Choroid plexus epithelial cell (primary cell): ENCODE measurements around the gene ADI1.

ENCODE experiments used
- DNase-seq: peaks from one replicate; pipeline ENCODE4 v3.0.0-alpha.2; 2010; ENCODE audit warnings: low read depth
- H3K4me3 ChIP-seq: 2 replicates; pipeline ENCODE4 v1.5.1; 2011; ENCODE audit warnings: low read depth, mild to moderate bottlenecking, control low read depth, low read length, moderate library complexity
- TF ChIP-seq, protein P1 (sequence below): conservative IDR thresholded peaks from 2 replicates; pipeline ENCODE4 v1.5.1; 2011; ENCODE audit warnings: low read depth, mild to moderate bottlenecking, control low read depth, inconsistent platforms, low read length, moderate library complexity

ADI1 gene

DNA sequence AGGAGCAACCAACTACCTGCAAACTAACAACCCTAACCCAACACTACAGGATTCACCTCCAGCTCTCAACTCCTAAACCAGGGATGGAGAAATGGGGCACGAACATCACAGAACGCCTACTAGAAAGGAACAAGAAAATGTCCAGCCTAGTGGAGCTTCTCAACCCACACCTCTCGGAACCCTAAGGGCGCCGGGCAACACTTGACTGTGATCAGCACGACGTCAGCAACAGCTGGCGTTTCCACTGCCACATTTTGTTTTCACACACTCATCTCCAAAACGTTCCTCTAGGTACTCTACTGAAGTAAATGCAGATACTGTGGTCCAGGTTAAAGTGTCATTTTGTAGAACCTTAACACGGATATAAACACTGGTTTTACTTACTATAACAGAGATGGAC lies 34.6 kb upstream of the ADI1 start:
- no peak overlapping the region for H3K4me3 ChIP-seq
- DNase-seq = no peak
- TF ChIP-seq, protein P1, sequence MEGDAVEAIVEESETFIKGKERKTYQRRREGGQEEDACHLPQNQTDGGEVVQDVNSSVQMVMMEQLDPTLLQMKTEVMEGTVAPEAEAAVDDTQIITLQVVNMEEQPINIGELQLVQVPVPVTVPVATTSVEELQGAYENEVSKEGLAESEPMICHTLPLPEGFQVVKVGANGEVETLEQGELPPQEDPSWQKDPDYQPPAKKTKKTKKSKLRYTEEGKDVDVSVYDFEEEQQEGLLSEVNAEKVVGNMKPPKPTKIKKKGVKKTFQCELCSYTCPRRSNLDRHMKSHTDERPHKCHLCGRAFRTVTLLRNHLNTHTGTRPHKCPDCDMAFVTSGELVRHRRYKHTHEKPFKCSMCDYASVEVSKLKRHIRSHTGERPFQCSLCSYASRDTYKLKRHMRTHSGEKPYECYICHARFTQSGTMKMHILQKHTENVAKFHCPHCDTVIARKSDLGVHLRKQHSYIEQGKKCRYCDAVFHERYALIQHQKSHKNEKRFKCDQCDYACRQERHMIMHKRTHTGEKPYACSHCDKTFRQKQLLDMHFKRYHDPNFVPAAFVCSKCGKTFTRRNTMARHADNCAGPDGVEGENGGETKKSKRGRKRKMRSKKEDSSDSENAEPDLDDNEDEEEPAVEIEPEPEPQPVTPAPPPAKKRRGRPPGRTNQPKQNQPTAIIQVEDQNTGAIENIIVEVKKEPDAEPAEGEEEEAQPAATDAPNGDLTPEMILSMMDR = no peak

DNA sequence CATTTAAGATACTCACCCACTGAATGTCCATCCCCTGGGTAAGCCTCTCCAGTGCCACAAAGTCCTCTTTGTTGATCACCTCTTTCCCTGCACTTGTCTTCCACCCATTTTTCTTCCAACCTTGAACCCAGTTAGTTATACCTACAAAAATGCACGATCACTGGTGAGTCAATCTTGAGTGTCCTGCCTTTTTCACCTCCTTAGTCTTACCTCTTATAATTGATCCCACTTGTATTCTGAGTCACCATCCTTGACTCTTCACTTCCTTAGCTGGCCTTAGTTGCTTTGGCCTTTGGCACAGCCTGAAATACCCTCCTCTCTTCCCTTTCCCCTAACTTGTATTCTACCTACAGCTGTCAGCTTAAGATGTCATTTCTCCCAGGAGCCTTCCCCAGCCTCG lies 28.6 kb upstream of the ADI1 start:
- TF ChIP-seq, protein P1 = no peak
- no peak overlapping the region for H3K4me3 ChIP-seq
- no peak for DNase-seq

- TF ChIP-seq, protein P1 = no peak
- no peak overlapping the region for H3K4me3 ChIP-seq
- DNase-seq = no peak
Measured at GRCh38 chr2:3545788-3546478, 26.6 kb upstream of the ADI1 start.

- TF ChIP-seq, protein P1 = no peak
Measured at GRCh38 chr2:3543023-3543683, 23.8 kb upstream of the ADI1 start.

DNA sequence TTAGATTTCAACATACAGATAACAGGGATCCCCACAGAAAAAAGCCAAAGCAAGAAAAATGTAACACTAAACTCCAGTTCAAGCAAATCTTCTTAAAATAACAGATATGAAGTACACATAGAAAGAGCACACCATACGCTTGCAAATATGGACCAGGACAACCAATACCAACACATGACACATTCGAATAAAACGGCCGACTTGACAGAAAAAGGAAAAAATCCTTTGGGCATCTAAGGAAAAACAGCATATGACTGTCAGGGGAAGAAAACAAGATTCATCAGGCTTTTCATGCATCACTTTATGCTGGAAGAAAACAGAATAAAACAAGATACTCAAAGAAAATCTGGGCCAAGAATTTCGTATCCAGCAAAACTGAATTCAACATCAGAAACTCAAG lies 22.8 kb upstream of the ADI1 start:
- no peak overlapping the region for H3K4me3 ChIP-seq
- TF ChIP-seq, protein P1 = no peak
- DNase-seq = no peak

More at GRCh38 chr2:3543023-3543683, 23.8 kb upstream of the ADI1 start:
- H3K4me3 ChIP-seq = no peak overlapping the region
- no peak for DNase-seq

- DNase-seq = no peak
- TF ChIP-seq, protein P1 = peak; percentile 20
Measured at GRCh38 chr2:3539836-3540235, 20.5 kb upstream of the ADI1 start.

More at GRCh38 chr2:3539836-3540235, 20.5 kb upstream of the ADI1 start:
- no peak overlapping the region for H3K4me3 ChIP-seq
